Measurements from ENCODE around the gene SRL. TPM values are rescaled to one million over a fixed set of nuclear protein-coding genes. Genes with fewer than 3 reads are reported as not detected.

SRL gene
- polyA plus RNA-seq, 1 of the 3 experiments (the other 2 are of a cell fraction): not detected

DNA sequence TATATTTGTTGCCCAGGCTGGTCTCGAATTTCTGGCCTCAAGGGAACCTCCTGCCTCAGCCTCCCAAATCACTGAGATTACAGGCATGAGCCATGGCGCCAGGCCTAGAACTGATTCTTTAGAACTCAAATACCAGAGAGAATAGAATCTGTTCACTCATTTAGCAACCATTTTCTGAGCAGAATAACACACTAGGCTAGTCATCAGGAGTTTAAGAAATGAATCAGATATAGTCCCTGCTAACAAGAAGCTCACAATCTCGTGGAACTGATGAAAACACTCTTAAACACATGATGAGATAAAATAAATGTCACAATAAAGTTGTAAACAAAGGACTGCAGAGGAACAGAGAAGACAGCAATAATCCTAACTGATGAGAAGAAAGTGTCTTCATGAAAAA lies 69.8 kb downstream of the SRL start:
- no peak overlapping the region for H3K9ac ChIP-seq
- H3K79me2 ChIP-seq (ENCODE audit: insufficient read depth): no peaks in the 10 kb centered on the region
- no peaks in the 10 kb centered on the region for H3K9me3 ChIP-seq
- POLR2A ChIA-PET: no interaction called here
- H3K27ac ChIP-seq (ENCODE audit: low read depth in 2 of 2, low read length in 1 of 2): no peak overlapping the region
- no peaks in the 10 kb centered on the region for H3K27me3 ChIP-seq (ENCODE audit: insufficient read depth)
- H3K9me2 ChIP-seq: no peaks in the 10 kb centered on the region
- 63% methylated on average over 3 of the region's 3 CpGs for whole genome bisulfite sequencing (ENCODE audit: low lambda C conversion rate)
- 0 out of 2 replicates have a peak overlapping the region, but pooled peaks have one; percentile 3 for H2AFZ ChIP-seq (ENCODE audit: low read depth)
- CTCF ChIA-PET: interaction anchor here (1.7 kb wide), 1 partner anchor 42 kb away, joined by 4 read pairs; no protein-coding TSS in a partner anchor
- no peak overlapping the region for H3K4me2 ChIP-seq
- H3K36me3 ChIP-seq (replicated peaks in 1 of 2; ENCODE audit: control insufficient read depth in 1 of 2, insufficient read depth in 2 of 2, low read length in 1 of 2): no peaks in the 10 kb centered on the region
- peaks cover 0 to 4% of the 10 kb centered on the region in 2 experiments; a peak in 2 of 4 replicates for H3K4me1 ChIP-seq (ENCODE audit: control insufficient read depth in 1 of 2, insufficient read depth in 2 of 2, low read depth in 1 of 2, low read length in 1 of 2)
- no peak for DNase-seq
- H3F3A ChIP-seq (replicated peaks; ENCODE audit: insufficient read depth): no peaks in the 10 kb centered on the region
- TF ChIP-seq RCOR1 (IDR thresholded peaks at IDR 0.05; ENCODE audit: low read length) (no peak), JUND (IDR thresholded peaks at IDR 0.05) (no peak), TAF1 (IDR thresholded peaks at IDR 0.05; ENCODE audit: borderline replicate concordance, low read depth, low read length) (no peak), EZH2phosphoT487 (IDR thresholded peaks at IDR 0.05; ENCODE audit: borderline replicate concordance, low read depth) (no peak), SMC3 (IDR thresholded peaks at IDR 0.05; ENCODE audit: low read depth, low read length) (no peak), MXI1 (IDR thresholded peaks at IDR 0.05; ENCODE audit: low read depth, low read length) (no peak), NRF1 (IDR thresholded peaks at IDR 0.05; ENCODE audit: low read depth, low read length) (no peak), YY1 (IDR thresholded peaks at IDR 0.05; ENCODE audit: low read depth) (no peak), RFX5 (IDR thresholded peaks at IDR 0.05; ENCODE audit: low read length) (no peak), MEF2A (IDR thresholded peaks at IDR 0.05; ENCODE audit: borderline replicate concordance, low read depth) (no peak), ELF1 (IDR thresholded peaks at IDR 0.05) (no peak), CHD2 (IDR thresholded peaks at IDR 0.05; ENCODE audit: low read length, partially characterized antibody) (no peak), FOSL2 (IDR thresholded peaks at IDR 0.05; ENCODE audit: borderline replicate concordance, low read depth) (no peak), EP300 (IDR thresholded peaks at IDR 0.05; ENCODE audit: borderline replicate concordance in 1 of 2, low read depth in 1 of 2, low read length in 1 of 2) (no peak)
- TF ChIP-seq, protein P1, sequence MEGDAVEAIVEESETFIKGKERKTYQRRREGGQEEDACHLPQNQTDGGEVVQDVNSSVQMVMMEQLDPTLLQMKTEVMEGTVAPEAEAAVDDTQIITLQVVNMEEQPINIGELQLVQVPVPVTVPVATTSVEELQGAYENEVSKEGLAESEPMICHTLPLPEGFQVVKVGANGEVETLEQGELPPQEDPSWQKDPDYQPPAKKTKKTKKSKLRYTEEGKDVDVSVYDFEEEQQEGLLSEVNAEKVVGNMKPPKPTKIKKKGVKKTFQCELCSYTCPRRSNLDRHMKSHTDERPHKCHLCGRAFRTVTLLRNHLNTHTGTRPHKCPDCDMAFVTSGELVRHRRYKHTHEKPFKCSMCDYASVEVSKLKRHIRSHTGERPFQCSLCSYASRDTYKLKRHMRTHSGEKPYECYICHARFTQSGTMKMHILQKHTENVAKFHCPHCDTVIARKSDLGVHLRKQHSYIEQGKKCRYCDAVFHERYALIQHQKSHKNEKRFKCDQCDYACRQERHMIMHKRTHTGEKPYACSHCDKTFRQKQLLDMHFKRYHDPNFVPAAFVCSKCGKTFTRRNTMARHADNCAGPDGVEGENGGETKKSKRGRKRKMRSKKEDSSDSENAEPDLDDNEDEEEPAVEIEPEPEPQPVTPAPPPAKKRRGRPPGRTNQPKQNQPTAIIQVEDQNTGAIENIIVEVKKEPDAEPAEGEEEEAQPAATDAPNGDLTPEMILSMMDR (IDR thresholded peaks at IDR 0.05): no peak
- TF ChIP-seq, protein P2, sequence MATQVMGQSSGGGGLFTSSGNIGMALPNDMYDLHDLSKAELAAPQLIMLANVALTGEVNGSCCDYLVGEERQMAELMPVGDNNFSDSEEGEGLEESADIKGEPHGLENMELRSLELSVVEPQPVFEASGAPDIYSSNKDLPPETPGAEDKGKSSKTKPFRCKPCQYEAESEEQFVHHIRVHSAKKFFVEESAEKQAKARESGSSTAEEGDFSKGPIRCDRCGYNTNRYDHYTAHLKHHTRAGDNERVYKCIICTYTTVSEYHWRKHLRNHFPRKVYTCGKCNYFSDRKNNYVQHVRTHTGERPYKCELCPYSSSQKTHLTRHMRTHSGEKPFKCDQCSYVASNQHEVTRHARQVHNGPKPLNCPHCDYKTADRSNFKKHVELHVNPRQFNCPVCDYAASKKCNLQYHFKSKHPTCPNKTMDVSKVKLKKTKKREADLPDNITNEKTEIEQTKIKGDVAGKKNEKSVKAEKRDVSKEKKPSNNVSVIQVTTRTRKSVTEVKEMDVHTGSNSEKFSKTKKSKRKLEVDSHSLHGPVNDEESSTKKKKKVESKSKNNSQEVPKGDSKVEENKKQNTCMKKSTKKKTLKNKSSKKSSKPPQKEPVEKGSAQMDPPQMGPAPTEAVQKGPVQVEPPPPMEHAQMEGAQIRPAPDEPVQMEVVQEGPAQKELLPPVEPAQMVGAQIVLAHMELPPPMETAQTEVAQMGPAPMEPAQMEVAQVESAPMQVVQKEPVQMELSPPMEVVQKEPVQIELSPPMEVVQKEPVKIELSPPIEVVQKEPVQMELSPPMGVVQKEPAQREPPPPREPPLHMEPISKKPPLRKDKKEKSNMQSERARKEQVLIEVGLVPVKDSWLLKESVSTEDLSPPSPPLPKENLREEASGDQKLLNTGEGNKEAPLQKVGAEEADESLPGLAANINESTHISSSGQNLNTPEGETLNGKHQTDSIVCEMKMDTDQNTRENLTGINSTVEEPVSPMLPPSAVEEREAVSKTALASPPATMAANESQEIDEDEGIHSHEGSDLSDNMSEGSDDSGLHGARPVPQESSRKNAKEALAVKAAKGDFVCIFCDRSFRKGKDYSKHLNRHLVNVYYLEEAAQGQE (IDR thresholded peaks at IDR 0.05; ENCODE audit: low read depth, low read length): no peak
- TF ChIP-seq, protein P3, sequence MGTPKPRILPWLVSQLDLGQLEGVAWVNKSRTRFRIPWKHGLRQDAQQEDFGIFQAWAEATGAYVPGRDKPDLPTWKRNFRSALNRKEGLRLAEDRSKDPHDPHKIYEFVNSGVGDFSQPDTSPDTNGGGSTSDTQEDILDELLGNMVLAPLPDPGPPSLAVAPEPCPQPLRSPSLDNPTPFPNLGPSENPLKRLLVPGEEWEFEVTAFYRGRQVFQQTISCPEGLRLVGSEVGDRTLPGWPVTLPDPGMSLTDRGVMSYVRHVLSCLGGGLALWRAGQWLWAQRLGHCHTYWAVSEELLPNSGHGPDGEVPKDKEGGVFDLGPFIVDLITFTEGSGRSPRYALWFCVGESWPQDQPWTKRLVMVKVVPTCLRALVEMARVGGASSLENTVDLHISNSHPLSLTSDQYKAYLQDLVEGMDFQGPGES (IDR thresholded peaks at IDR 0.05; ENCODE audit: low read depth, low read length): no peak
- TF ChIP-seq, protein P4, sequence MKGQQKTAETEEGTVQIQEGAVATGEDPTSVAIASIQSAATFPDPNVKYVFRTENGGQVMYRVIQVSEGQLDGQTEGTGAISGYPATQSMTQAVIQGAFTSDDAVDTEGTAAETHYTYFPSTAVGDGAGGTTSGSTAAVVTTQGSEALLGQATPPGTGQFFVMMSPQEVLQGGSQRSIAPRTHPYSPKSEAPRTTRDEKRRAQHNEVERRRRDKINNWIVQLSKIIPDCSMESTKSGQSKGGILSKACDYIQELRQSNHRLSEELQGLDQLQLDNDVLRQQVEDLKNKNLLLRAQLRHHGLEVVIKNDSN (IDR thresholded peaks at IDR 0.05; ENCODE audit: borderline replicate concordance, low read depth): no peak
- TF ChIP-seq, protein P5, sequence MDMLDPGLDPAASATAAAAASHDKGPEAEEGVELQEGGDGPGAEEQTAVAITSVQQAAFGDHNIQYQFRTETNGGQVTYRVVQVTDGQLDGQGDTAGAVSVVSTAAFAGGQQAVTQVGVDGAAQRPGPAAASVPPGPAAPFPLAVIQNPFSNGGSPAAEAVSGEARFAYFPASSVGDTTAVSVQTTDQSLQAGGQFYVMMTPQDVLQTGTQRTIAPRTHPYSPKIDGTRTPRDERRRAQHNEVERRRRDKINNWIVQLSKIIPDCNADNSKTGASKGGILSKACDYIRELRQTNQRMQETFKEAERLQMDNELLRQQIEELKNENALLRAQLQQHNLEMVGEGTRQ (IDR thresholded peaks at IDR 0.05; ENCODE audit: borderline replicate concordance, low read depth, low read length): no peak
- H3K4me3 ChIP-seq (ENCODE audit: low read depth in 2 of 2, low read length in 1 of 2): no peak overlapping the region
- no peaks in the 10 kb centered on the region for H4K20me1 ChIP-seq (ENCODE audit: insufficient read depth)
